Fibroblast of the aortic adventitia (primary cell): Measurements from ENCODE around the gene SIRT1. TPM values are rescaled to one million over a fixed set of nuclear protein-coding genes. Genes with fewer than 3 reads are reported as not detected.
"Not testable (repeated sequence)": the region's sequence is repeated elsewhere in the genome, so short reads cannot be mapped to it uniquely, and the experiment has no call there.

ENCODE experiments used
- DNase-seq: peaks from one replicate; pipeline ENCODE4 v3.0.0-alpha.2; 2010; ENCODE audit warnings: low read depth
- H3K4me3 ChIP-seq: 2 replicates; pipeline ENCODE4 v1.5.1; 2011; ENCODE audit warnings: low read depth, mild to moderate bottlenecking, control low read depth, low read length, moderate library complexity
- small RNA-seq: library from RNA; depleted of rRNA; stranded (forward); fragments of <200 nt; gene quantifications from one replicate; pipeline ENCODE3, GENCODE V24; 2012
- total RNA-seq: library from RNA; depleted of rRNA; stranded (reverse); fragments of >200 nt; gene quantifications from 2 replicates; pipeline ENCODE4 v1.2.3, GENCODE V29; 2012; ENCODE audit warnings: low replicate concordance
- TF ChIP-seq, protein P1 (sequence below): IDR thresholded peaks from 2 replicates; pipeline ENCODE4 v1.5.1; 2011; ENCODE audit warnings: mild to moderate bottlenecking, low read length, control low read depth, inconsistent platforms; ENCODE audit not compliant: insufficient read depth

SIRT1 gene
- total RNA-seq, 1 donor, result 19.4 TPM

- no peak for DNase-seq
- H3K4me3 ChIP-seq, result no peak overlapping the region
- TF ChIP-seq, protein P1, sequence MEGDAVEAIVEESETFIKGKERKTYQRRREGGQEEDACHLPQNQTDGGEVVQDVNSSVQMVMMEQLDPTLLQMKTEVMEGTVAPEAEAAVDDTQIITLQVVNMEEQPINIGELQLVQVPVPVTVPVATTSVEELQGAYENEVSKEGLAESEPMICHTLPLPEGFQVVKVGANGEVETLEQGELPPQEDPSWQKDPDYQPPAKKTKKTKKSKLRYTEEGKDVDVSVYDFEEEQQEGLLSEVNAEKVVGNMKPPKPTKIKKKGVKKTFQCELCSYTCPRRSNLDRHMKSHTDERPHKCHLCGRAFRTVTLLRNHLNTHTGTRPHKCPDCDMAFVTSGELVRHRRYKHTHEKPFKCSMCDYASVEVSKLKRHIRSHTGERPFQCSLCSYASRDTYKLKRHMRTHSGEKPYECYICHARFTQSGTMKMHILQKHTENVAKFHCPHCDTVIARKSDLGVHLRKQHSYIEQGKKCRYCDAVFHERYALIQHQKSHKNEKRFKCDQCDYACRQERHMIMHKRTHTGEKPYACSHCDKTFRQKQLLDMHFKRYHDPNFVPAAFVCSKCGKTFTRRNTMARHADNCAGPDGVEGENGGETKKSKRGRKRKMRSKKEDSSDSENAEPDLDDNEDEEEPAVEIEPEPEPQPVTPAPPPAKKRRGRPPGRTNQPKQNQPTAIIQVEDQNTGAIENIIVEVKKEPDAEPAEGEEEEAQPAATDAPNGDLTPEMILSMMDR, result no peak
These were observed 75.5 kb downstream of the SIRT1 start for GRCh38 chr10:67959839-67960476.

DNA sequence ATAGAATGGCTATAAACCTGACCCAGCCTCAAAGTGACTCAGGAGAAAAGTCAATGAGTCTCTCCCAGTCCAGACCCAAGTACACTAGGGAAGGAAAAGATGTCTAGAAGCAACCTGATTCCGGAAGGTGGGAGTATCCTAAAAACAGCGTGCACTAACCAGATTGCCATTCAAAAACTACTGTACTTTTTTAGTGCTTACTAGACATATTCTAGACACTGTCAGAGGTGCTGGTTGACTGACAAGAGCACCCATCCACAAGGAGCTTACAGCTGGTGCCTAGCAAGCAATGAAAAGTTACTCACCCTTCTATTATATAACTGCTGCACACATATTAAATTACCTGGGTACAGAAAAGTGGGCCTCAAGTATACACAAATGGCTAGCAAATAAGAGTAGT, 81.0 kb downstream of the SIRT1 start:
- TF ChIP-seq, protein P1, result no peak

GRCh38 chr10:67966035-67966434, 81.6 kb downstream of the SIRT1 start:
- not testable (repeated sequence) for DNase-seq, H3K4me3 ChIP-seq

More for the DNA sequence above, 81.0 kb downstream of the SIRT1 start:
- H3K4me3 ChIP-seq, result no peak overlapping the region
- DNase-seq, result no peak

Small RNA genes lying within 50 kb of the gene (small RNA-seq; reads per million reads assigned to genes)
- not detected for gene RNU6-523P

Other genes starting within 250 kb of the SIRT1 start
- gene CTNNA3, start 188.5 kb upstream of the SIRT1 start, total RNA-seq, result not detected in 2 replicates
- 1.1 and 14.9 TPM in 2 replicates for gene DNAJC12, start 46.5 kb upstream of the SIRT1 start, total RNA-seq
- gene HERC4, start 190.6 kb downstream of the SIRT1 start, total RNA-seq, result 49.7 and 131 TPM in 2 replicates
- 0.08 and 1.7 TPM in 2 replicates for gene MYPN, start 224.8 kb downstream of the SIRT1 start, total RNA-seq